ENCODE results near the gene SLC66A3.

DNA sequence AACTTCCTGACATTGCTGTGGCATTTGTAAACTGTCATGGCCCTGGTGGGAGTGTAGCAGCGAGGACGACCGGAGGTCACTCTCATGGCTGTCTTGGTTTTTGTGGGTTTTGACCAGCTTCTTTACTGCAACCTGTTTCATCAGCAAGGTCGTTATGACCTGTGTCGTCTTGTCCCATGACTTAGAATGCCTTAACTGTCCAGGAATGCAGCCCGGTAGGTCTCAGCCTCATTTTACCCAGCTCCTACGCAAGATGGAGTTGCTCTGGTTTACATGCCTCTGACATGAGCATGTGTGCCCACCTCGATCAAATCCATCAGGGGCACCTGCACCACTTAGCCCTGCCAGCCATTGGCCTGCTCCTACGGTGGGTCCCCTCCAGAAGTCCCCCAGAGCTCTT, 32.9 kb upstream of the SLC66A3 start:
- TF ChIP-seq CTCF (IDR thresholded peaks at IDR 0.05; ENCODE audit: poor library complexity, severe bottlenecking) (no peak), RAD21 (conservative IDR thresholded peaks at IDR 0.05) (no peak), SMC3 (conservative IDR thresholded peaks at IDR 0.05; ENCODE audit: poor library complexity) (no peak), POLR2AphosphoS5 (IDR thresholded peaks at IDR 0.05) (no peak), EP300 (conservative IDR thresholded peaks at IDR 0.05; ENCODE audit: poor library complexity, severe bottlenecking) (no peak), EZH2 (IDR thresholded peaks at IDR 0.05; ENCODE audit: borderline replicate concordance, insufficient read depth, low read length, poor library complexity, severe bottlenecking) (no peak)
- TF ChIP-seq, protein P1, sequence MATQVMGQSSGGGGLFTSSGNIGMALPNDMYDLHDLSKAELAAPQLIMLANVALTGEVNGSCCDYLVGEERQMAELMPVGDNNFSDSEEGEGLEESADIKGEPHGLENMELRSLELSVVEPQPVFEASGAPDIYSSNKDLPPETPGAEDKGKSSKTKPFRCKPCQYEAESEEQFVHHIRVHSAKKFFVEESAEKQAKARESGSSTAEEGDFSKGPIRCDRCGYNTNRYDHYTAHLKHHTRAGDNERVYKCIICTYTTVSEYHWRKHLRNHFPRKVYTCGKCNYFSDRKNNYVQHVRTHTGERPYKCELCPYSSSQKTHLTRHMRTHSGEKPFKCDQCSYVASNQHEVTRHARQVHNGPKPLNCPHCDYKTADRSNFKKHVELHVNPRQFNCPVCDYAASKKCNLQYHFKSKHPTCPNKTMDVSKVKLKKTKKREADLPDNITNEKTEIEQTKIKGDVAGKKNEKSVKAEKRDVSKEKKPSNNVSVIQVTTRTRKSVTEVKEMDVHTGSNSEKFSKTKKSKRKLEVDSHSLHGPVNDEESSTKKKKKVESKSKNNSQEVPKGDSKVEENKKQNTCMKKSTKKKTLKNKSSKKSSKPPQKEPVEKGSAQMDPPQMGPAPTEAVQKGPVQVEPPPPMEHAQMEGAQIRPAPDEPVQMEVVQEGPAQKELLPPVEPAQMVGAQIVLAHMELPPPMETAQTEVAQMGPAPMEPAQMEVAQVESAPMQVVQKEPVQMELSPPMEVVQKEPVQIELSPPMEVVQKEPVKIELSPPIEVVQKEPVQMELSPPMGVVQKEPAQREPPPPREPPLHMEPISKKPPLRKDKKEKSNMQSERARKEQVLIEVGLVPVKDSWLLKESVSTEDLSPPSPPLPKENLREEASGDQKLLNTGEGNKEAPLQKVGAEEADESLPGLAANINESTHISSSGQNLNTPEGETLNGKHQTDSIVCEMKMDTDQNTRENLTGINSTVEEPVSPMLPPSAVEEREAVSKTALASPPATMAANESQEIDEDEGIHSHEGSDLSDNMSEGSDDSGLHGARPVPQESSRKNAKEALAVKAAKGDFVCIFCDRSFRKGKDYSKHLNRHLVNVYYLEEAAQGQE (IDR thresholded peaks at IDR 0.05; ENCODE audit: borderline replicate concordance) = no peak

Data from neural cell (in vitro differentiated cells).